Measurements from ENCODE around the gene GPSM1.

The GPSM1 gene

DNA sequence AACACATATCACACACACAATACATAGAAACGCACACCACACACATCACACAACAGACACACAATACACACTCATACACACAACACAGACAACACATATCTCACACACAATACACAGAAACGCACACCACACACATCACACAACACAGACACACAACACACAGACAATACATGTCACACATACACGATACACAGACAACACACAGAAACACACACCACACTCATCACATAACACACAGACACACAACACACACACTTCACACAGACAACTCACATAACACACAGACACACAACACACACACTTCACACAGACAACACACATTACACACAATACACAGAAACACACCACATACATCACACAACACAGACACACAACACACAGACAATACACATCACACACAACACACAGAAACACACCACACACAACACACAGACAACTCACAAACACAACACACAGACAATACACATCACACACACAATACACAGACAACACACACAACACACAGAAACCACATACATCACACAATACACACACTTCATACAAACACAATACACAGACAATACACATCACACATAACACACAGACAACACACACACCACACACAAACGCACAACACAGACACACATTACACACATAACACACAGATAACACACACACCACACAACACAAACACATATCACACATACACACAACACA is 19.2 kb upstream of the GPSM1 start:
- no peak overlapping the region for H3K27ac ChIP-seq (ENCODE audit: low read depth, low read length)
- H3K4me3 ChIP-seq (ENCODE audit: low read length) = no peak overlapping the region
- no peak overlapping the region for H3K9ac ChIP-seq (ENCODE audit: low read depth, low read length)
- no peaks in the 10 kb centered on the region for H3K4me1 ChIP-seq (ENCODE audit: insufficient read depth, low read length)
- H3K27me3 ChIP-seq (ENCODE audit: insufficient read depth, low read length) = no peaks in the 10 kb centered on the region
- no peaks in the 10 kb centered on the region for H3K36me3 ChIP-seq (ENCODE audit: insufficient read depth, low read length)
- 91% methylated on average over 4 of the region's 4 CpGs for WGBS
- H3K9me3 ChIP-seq (ENCODE audit: insufficient read depth, low read depth, low read length) = no peaks in the 10 kb centered on the region

DNA sequence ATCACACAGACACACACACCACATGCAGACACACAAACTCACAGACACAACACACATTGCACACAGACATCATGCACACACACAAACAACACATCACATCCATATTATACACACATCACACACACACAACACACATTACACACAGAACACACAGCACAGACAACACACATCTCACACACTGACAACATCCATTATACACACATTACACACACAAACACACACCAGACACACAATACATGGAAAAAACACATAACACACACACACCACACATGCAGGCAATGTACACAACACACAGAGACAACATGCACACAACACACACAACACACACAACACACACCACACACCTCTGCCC is 18.7 kb upstream of the GPSM1 start:
- no peaks in the 10 kb centered on the region for H3K27me3 ChIP-seq (ENCODE audit: insufficient read depth, low read length)
- H3K4me3 ChIP-seq (ENCODE audit: low read length) = no peak overlapping the region
- no peaks in the 10 kb centered on the region for H3K4me1 ChIP-seq (ENCODE audit: insufficient read depth, low read length)

DNA sequence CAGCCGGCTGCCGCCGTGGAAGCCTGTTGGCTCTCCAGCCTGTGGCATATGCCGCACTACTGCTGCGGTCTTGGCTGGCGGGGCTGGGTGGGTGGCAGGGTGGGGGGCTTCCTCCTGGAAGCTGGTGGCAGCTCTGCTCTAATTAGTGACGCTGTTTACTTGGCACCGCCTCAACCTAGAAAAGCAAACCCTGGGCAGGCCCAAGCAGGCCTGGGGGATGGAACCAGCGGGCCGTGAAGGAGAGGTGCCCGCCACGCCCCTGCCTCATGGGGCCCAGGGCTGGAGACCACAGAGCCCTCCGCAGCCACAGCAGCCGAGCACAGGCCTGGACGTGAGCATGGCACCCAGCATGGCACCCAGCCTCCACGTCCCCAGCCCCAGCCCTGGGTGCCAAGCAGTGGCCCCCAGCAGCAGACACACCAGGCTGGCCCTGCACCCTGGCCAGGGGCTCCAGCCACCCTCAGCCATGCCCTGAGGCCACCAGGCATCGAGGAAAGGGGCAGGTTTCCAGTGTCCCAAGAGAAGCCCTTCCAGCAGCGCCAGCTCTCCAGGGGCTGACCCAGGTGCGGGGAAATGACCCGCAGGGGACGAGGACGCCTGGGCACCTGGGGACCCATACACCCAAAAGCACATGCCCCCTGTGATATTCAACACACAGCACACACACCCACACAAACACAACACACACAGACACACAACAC is 18.1 kb upstream of the GPSM1 start:
- Histone ChIP-seq H3K4me1 (ENCODE audit: insufficient read depth, low read length) (no peaks in the 10 kb centered on the region), H3K4me3 (ENCODE audit: low read length) (no peak overlapping the region), H3K9ac (ENCODE audit: low read depth, low read length) (no peak overlapping the region), H3K27me3 (ENCODE audit: insufficient read depth, low read length) (no peaks in the 10 kb centered on the region), H3K27ac (ENCODE audit: low read depth, low read length) (no peak overlapping the region), H3K9me3 (ENCODE audit: insufficient read depth, low read depth, low read length) (0 out of 2 replicates have a peak, but pooled peaks cover under 1% of the 10 kb centered on the region), H3K36me3 (ENCODE audit: insufficient read depth, low read length) (no peaks in the 10 kb centered on the region)
- WGBS = 87% methylated on average over 22 of the region's 22 CpGs

More for the DNA sequence above, 18.7 kb upstream of the GPSM1 start:
- no peaks in the 10 kb centered on the region for H3K9me3 ChIP-seq (ENCODE audit: insufficient read depth, low read depth, low read length)
- no peak overlapping the region for H3K27ac ChIP-seq (ENCODE audit: low read depth, low read length)
- no peaks in the 10 kb centered on the region for H3K36me3 ChIP-seq (ENCODE audit: insufficient read depth, low read length)
- H3K9ac ChIP-seq (ENCODE audit: low read depth, low read length) = no peak overlapping the region

DNA sequence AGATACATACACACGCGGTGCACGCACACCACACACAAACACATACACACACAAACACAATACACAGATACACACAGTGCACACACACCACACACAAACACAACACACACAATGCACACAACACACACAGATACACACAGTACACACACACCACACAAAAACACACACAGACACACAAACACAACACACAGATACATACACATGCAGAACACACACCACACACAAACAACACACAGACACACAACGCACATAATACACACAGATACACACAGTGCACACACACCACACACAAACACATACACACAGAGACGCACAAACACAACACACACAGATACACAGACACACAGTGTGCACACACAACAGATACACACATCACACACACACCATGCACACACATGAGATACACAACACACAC is 17.5 kb upstream of the GPSM1 start:
- Histone ChIP-seq H3K4me1 (ENCODE audit: insufficient read depth, low read length) (no peaks in the 10 kb centered on the region), H3K36me3 (ENCODE audit: insufficient read depth, low read length) (no peaks in the 10 kb centered on the region), H3K4me3 (ENCODE audit: low read length) (no peak overlapping the region), H3K27me3 (ENCODE audit: insufficient read depth, low read length) (no peaks in the 10 kb centered on the region), H3K27ac (ENCODE audit: low read depth, low read length) (no peak overlapping the region), H3K9me3 (ENCODE audit: insufficient read depth, low read depth, low read length) (peaks cover 6% of the 10 kb centered on the region; the same call in 1 of the 2 replicates), H3K9ac (ENCODE audit: low read depth, low read length) (no peak overlapping the region)
- WGBS = 94% methylated on average over 5 of the region's 5 CpGs

DNA sequence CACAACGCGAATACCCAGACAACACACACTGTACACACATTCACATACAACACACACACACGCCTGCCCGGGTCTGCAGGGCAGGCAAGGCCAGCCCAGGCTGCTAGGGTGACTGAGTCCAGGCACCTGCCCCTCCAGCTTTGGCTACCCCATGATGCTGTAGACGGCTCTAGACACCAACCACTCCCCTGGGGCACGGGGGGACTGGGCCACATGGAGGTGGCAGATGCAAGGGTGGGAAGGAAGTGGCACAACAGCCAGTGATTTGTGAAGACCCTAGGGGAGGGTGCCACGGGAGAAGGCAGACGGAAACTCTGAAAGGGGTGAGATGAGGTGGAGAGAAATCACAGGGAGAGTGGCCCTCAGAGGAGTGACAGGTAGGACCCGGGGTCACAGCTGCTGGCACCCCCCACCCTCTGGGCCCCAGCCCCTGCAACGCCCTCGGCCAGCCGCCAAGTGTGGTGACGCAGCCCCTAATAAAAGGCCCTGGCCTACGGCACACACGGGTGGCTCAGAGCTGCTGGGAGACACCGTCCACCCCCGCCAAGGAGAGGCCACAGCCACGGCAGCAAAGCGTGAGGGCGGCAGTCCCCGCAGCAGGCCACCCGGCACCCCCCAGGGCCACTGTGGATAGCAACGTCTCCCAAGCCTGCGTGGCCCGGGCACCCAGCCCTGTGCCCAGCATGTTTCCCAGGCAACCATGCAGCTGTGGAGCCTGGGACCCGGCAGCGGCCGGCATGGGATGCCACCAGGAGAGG is 16.9 kb upstream of the GPSM1 start:
- H3K36me3 ChIP-seq (ENCODE audit: insufficient read depth, low read length) = no peaks in the 10 kb centered on the region
- H3K9ac ChIP-seq (ENCODE audit: low read depth, low read length) = no peak overlapping the region
- H3K9me3 ChIP-seq (ENCODE audit: insufficient read depth, low read depth, low read length) = peaks cover 13% of the 10 kb centered on the region
- no peaks in the 10 kb centered on the region for H3K4me1 ChIP-seq (ENCODE audit: insufficient read depth, low read length)
- H3K27ac ChIP-seq (ENCODE audit: low read depth, low read length) = no peak overlapping the region
- H3K4me3 ChIP-seq (ENCODE audit: low read length) = no peak overlapping the region
- H3K27me3 ChIP-seq (ENCODE audit: insufficient read depth, low read length) = no peaks in the 10 kb centered on the region
- WGBS = 86% methylated on average over 28 of the region's 28 CpGs

DNA sequence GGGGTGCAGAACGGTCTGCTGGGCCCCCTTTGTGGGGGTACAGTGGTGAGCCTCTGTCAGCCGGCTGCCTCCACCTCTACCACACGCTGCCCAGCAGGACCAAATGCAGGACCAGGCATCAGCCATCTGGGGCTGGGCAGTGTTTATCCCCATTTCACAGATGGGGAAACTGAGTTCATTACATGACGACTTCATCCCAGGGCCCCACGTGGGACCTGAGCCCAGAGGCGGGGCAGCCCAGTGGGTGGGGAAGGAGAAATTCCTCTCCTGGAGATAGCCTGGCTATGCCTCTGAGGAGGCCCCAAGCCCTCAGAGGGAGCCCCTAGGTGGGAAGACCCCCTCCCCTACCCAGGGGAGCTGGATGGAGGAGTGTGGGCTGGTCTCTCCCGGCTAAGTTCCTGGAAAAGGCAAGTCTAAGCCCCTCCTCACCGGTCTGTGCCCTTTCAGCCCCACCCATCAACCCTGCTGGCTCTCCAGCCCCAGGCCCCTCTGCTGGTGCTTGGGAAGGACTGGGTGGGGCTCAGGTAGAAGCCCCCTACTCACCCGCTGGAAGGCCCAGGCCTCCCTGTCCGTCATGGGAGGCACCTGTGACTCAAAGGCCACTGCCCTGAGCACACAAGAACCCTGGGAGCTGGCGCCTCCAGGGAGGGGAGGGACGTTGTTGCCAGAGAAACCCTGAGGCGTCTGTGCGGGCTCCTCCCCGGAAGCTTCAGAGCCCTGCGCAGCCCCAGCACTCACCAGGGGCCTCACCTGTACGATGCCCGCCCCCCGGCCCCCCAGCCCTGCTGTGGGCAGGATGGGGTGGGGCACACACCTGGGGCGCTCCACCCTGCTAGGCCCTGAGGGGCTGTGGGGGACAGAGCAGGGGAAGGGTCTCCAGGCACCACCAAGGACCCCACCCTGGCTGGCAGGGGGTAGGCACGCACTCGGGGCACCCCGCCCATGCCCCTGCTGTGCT is 16.0 kb upstream of the GPSM1 start:
- no peaks in the 10 kb centered on the region for H3K36me3 ChIP-seq (ENCODE audit: insufficient read depth, low read length)
- peaks cover 15% of the 10 kb centered on the region for H3K9me3 ChIP-seq (ENCODE audit: insufficient read depth, low read depth, low read length)
- H3K27me3 ChIP-seq (ENCODE audit: insufficient read depth, low read length) = no peaks in the 10 kb centered on the region
- no peak overlapping the region for H3K9ac ChIP-seq (ENCODE audit: low read depth, low read length)
- no peaks in the 10 kb centered on the region for H3K4me1 ChIP-seq (ENCODE audit: insufficient read depth, low read length)
- H3K4me3 ChIP-seq (ENCODE audit: low read length) = no peak overlapping the region
- H3K27ac ChIP-seq (ENCODE audit: low read depth, low read length) = no peak overlapping the region
- WGBS = 69% methylated on average over 23 of the region's 23 CpGs

DNA sequence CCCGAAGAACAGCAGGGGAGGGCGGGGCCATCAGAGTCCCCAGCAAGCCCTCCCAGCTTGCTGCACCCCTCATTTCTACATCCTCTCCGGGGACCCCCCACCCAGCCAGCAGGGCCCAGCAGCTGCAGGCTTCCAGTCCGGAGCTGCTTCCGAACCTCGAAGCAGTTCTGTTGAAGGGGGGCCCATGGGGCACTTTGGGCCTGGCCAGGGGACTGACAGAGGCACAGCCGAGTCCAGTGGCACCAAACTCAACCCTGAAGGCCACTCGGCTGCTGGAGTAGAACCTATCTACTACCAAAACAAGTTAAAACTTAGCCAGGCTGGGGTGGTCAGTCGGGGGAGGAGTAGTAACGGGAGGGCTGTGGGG is 15.3 kb upstream of the GPSM1 start:
- Histone ChIP-seq H3K36me3 (ENCODE audit: insufficient read depth, low read length) (no peaks in the 10 kb centered on the region), H3K9ac (ENCODE audit: low read depth, low read length) (no peak overlapping the region), H3K9me3 (ENCODE audit: insufficient read depth, low read depth, low read length) (peaks cover 15% of the 10 kb centered on the region), H3K4me3 (ENCODE audit: low read length) (no peak overlapping the region), H3K4me1 (ENCODE audit: insufficient read depth, low read length) (no peaks in the 10 kb centered on the region), H3K27ac (ENCODE audit: low read depth, low read length) (no peak overlapping the region), H3K27me3 (ENCODE audit: insufficient read depth, low read length) (no peaks in the 10 kb centered on the region)
- WGBS = 83% methylated on average over 9 of the region's 10 CpGs

DNA sequence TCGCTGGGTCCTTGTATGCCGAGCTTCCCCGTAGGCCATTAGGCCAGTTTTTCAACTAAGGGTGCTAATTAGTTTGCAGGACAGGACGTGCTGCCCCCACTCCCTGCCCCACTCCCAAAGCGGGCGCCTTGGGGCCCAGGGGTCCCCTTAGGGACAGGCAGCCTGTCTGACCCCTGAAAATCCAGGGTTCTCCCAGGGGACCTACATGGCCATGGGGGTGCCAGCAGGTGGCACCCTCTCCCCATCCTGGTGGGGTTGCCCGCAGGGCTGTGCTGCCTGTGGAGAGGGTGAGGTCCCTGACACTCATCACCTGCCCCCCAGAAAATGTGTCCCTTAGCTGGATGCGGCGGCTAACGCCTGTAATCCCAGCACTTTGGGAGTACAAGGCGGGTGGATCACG is 14.9 kb upstream of the GPSM1 start:
- 87% methylated on average over 12 of the region's 12 CpGs for WGBS
- Histone ChIP-seq H3K4me1 (ENCODE audit: insufficient read depth, low read length) (no peaks in the 10 kb centered on the region), H3K9ac (ENCODE audit: low read depth, low read length) (no peak overlapping the region)

DNA sequence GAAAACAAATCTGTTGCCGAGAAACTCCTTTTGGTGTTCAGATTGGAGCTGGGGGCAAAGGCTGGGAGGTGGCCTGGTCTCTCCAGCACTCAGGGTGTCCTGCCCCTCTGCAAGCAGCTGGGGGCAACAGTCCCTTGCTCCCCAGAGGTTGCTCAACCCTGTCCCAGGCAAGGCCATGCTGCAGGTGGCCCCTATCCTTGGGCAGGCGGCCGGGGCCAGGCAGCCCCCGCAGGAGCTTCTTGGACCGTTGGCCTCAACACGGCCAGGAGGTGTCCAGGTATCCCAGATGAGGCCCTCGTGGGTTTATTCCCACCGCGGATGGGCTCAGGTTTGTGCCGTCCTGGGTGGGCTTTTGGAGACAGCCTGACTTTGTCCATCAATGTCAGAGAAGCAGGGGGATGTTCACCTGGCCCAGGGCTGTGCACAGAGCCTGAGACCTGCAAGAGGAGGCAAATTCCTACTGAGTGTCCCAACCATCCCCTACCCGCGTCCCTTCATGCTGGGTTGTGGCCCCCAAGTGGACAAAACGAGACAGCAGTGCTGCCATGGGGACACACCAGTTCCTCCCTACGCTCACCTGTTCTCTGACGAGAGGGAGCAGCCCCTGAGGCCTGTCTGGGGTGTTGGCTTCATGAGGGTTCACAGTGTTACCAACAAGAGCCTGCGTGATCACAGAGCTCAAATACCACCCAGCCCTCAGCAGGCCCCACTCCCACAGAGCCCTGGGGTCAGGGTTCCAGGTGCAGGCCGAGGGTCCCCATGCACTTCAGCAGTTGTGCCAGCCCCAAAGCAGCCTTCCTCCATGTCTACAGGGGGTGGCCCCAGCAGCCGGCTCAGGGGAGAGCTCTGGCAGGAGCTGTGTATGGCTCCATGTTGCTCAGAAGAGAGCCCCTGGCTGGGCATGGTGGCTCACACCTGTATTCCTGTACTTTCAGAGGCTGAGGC is 14.0 kb upstream of the GPSM1 start:
- Histone ChIP-seq H3K9me3 (ENCODE audit: insufficient read depth, low read depth, low read length) (peaks cover 15% of the 10 kb centered on the region), H3K27me3 (ENCODE audit: insufficient read depth, low read length) (no peaks in the 10 kb centered on the region), H3K4me3 (ENCODE audit: low read length) (no peak overlapping the region), H3K9ac (ENCODE audit: low read depth, low read length) (no peak overlapping the region), H3K27ac (ENCODE audit: low read depth, low read length) (no peak overlapping the region), H3K4me1 (ENCODE audit: insufficient read depth, low read length) (no peaks in the 10 kb centered on the region), H3K36me3 (ENCODE audit: insufficient read depth, low read length) (no peaks in the 10 kb centered on the region)
- WGBS = 86% methylated on average over 18 of the region's 18 CpGs

More for the DNA sequence above, 14.9 kb upstream of the GPSM1 start:
- Histone ChIP-seq H3K4me3 (ENCODE audit: low read length) (no peak overlapping the region), H3K27me3 (ENCODE audit: insufficient read depth, low read length) (no peaks in the 10 kb centered on the region), H3K9me3 (ENCODE audit: insufficient read depth, low read depth, low read length) (peaks cover 15% of the 10 kb centered on the region), H3K36me3 (ENCODE audit: insufficient read depth, low read length) (no peaks in the 10 kb centered on the region), H3K27ac (ENCODE audit: low read depth, low read length) (no peak overlapping the region)

DNA sequence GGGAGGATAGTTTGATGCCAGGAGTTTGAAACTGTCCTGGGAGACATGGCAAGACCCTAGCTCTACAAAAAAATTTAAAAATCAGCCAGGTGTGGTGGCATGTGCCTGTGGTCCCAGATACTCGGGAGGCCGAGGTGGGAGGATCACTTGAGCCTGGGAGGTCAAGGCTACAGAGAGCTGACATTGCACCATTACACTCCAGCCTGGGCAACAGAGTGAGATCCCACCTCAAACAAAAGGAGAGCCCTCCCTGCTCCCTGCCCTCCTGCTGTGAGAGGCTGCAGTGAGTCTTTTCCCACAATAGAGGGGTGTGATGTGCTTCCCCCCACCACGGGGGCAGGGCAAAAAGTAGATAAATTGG is 13.3 kb upstream of the GPSM1 start:
- 93% methylated on average over 3 of the region's 3 CpGs for WGBS
- Histone ChIP-seq H3K4me3 (ENCODE audit: low read length) (no peak overlapping the region), H3K9ac (ENCODE audit: low read depth, low read length) (no peak overlapping the region), H3K27ac (ENCODE audit: low read depth, low read length) (no peak overlapping the region), H3K36me3 (ENCODE audit: insufficient read depth, low read length) (no peaks in the 10 kb centered on the region), H3K27me3 (ENCODE audit: insufficient read depth, low read length) (no peaks in the 10 kb centered on the region), H3K4me1 (ENCODE audit: insufficient read depth, low read length) (no peaks in the 10 kb centered on the region), H3K9me3 (ENCODE audit: insufficient read depth, low read depth, low read length) (peaks cover 15% of the 10 kb centered on the region)

All from HUES64 (cell line).